GM19452 (cell line): ENCODE measurements around the gene GRB10.
"Not testable (repeated sequence)": the region's sequence is repeated elsewhere in the genome, so short reads cannot be mapped to it uniquely, and the experiment has no call there.

ENCODE experiments used
- ATAC-seq: cut with Tn5 transposase; IDR thresholded peaks from one replicate; pipeline ENCODE4 v1.9.1; 2021; ENCODE audit not compliant: unreplicated experiment

GRB10 gene

GRCh38 chr7:50745835-50746234 lies 36.9 kb downstream of the GRB10 start:
- no peak for ATAC-seq

- ATAC-seq, result no peak
Observed at GRCh38 chr7:50745336-50745735, 37.4 kb downstream of the GRB10 start.

DNA sequence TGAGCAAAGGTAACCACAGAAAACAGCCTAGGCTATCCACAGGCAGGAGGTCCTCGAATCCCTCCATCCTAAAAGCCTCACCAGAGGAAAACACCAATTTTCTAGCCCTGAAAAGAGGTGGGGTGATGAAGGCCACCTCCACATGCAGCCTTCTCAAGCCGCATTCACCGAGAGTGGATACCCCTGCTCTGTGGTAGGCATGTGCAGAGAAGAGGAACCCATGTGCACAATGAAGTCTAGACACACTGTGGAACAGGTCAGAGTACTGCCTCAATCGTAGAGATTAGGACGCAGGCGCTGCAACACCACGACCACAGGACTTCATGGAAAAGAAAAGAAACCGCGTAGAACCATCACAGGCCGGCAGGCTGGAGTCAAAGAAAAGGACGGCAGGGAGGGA lies 38.8 kb downstream of the GRB10 start:
- ATAC-seq, result no peak

GRCh38 chr7:50743016-50743415 lies 39.7 kb downstream of the GRB10 start:
- ATAC-seq, result no peak

DNA sequence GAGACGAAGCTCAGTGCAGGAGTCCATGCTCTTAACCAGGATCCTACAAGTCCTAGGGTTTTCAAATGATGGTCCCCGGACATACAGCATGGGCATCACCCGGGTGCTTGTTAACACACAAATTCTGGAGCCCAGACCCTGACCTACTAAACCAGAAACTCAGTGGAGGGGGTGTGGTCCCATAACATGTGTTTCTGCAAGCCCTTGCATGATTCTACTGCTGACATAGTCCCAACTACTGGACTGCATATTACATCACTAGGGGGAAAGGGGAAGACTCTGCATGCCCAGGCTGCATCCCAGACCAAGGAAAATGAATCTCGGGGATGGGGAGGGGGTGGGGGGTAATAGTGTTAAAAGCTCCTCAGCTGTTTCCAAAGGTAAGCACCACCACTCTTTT lies 40.3 kb downstream of the GRB10 start:
- no peak for ATAC-seq

GRCh38 chr7:50739744-50740435 lies 42.8 kb downstream of the GRB10 start:
- peak; percentile 100 for ATAC-seq

DNA sequence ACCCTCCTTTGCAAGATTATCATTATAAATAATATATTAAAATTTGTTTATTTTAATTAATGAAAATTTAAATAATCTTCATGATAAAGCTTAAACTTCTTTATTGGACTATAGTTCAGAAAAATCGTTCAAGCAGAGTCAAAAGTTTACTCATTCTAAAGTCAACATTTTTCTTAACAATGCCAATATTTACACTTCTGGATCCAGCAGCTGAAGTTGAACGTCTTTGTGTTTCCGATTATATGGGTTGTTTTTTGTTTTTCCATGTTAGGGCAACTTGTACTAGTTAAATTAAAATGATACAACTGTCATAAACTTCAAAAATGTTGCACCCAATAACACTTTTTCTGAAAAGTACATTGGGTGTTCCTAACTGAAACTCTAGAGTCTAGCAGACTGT lies 43.8 kb downstream of the GRB10 start:
- ATAC-seq, result no peak

- ATAC-seq, result not testable (repeated sequence)
Observed at GRCh38 chr7:50735836-50736235, 46.9 kb downstream of the GRB10 start.

- ATAC-seq, result no peak
Observed at GRCh38 chr7:50735333-50735732, 47.4 kb downstream of the GRB10 start.

GRCh38 chr7:50734246-50734645 lies 48.5 kb downstream of the GRB10 start:
- no peak for ATAC-seq

- no peak for ATAC-seq
Observed at GRCh38 chr7:50733552-50733951, 49.1 kb downstream of the GRB10 start.

- no peak for ATAC-seq
Observed at GRCh38 chr7:50731703-50732582, 50.8 kb downstream of the GRB10 start.

GRCh38 chr7:50730446-50731400 lies 52.0 kb downstream of the GRB10 start:
- ATAC-seq, result no peak

- no peak for ATAC-seq
Observed at GRCh38 chr7:50729962-50730361, 52.7 kb downstream of the GRB10 start.

- no peak for ATAC-seq
Observed at GRCh38 chr7:50728184-50728583, 54.5 kb downstream of the GRB10 start.

DNA sequence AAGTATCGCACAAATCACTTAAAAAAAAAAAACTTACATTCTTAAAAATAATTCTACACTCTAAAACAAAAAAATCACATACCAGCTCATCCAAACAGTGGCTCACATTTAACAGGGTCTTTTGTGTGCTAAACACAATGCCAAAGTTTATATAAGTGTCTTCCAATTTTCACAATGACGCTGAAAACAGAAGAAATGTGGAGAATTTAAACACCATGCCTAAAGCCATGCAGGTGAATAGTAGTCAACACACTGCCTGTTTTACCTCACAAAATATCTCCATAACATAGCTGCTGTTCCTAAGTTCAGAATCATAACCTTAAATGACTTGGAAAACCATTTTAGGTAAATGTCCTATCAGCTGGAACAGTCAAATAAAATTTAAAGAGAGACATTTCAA lies 55.0 kb downstream of the GRB10 start:
- ATAC-seq, result no peak

DNA sequence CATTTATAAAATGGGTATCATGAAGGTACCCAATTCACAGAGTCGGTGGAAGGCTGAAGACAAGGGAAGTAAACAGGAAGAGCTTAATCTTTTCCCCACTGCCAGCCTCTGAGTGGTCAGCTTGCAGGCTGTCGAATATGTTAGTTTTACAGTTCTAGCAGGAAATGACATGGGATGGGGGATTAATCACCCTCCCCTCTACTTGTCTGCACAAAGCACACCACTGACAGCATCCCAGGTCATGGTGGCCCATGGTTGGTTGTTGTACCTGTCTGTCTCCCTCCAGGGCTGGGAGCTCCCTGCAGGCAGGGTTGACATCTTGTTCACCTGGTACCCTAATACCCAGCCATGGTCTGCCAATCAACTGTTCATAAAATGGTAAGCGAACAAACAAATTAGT lies 55.6 kb downstream of the GRB10 start:
- no peak for ATAC-seq

GRCh38 chr7:50725774-50726173 lies 56.9 kb downstream of the GRB10 start:
- no peak for ATAC-seq

DNA sequence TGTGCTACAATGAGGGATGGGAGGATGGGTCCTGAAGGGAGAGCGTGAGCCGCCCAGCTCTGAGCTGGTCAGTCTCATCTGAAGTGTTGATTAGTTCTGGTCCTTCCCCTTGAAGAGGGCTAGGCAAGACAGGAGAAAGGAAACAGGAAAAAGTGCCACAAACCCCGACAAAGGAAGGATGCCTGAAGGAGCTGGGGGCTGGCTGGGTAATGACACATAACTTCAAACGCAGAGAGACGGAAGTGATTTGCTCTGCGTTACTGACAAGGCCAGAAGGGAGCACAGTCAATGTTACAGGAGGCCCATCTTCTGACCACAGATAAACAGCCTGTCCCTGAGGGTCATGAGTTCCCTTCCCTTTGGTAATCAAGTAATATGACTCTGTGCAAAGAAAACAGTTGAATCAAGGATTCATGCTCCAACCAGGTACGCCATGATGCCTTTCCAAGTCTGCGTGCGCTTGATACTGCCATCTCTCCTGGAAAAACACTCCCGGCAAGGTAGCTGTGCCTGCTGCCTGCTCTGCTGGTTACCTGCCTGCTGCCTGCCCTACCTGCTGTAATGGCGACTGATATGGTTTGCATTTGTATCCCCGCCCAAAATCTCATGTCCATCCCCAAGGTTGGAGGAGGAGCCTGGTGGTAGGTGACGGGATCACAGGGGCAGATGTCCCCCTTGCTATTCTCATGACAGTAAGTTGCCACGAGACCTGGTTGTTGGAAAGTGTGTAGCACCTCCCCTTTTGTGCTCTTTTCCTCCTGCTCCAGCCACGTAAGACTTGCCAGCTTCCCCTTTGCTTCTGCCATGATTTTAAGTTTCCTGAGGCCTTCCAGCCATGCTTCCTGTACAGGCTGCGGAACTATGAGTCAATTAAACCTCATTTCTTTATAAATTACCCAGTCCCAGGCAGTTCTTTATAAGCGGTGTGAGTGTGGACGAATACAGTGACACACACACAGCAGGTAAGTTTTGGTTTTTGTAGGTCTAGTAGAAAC lies 57.9 kb downstream of the GRB10 start:
- ATAC-seq, result no peak

DNA sequence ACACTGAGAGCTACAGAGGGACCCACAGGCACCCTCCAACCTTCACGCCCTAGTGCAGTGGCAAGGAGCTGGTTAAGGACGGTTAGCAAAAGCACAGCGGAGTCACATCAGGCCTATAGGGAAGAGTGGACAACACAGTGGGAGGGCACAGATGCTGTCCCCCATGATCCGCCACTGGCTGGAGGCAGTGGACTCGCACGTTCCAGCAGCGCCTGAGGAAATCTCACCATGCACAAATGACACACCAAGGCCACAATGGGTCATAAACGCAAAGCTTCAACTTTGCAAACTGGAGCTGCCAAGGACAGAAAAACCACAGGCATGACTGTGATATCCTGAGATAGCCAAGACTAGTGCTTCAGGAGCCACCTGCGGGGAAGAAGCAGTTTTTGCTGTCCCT lies 58.8 kb downstream of the GRB10 start:
- ATAC-seq, result no peak
